GM13977 (cell line): ENCODE measurements around the gene SLC2A5.
A peak's percentile ranks its signal among the peaks of the same experiment; 100 is the strongest.

Experiments
- DNase-seq: peaks from one replicate; pipeline ENCODE4 v3.0.0; 2012; ENCODE audit warnings: low spot score
- CTCF ChIP-seq: IDR thresholded peaks from 2 replicates; pipeline ENCODE4 v1.5.1; 2012; ENCODE audit warnings: mild to moderate bottlenecking, control low read depth; ENCODE audit not compliant: insufficient read depth; ENCODE audit errors: extremely low read depth, missing control alignments
- in situ Hi-C: fragments of 300-500 bp; cut with MboI; formaldehyde crosslinking; loops from one replicate; pipeline ENCODE4 v1.12.0; 2022; ENCODE audit warnings: low sequenced_read_pairs, low pct_unique_long_range_greater_than_20kb, mixed read lengths, inconsistent platforms; ENCODE audit not compliant: unreplicated experiment

SLC2A5 gene

GRCh38 chr1:9111357-9111691, 41.9 kb upstream of the SLC2A5 start:
- in situ Hi-C loops = loop anchor here (10.0 kb wide), 1 partner anchor 83 kb away; no protein-coding TSS in a partner anchor
- TF ChIP-seq CTCF = no peak
- DNase-seq = no peak

- TF ChIP-seq CTCF = peak; percentile 95
- DNase-seq = peak; percentile 84
- in situ Hi-C loops = loop anchor here (10.0 kb wide), 1 partner anchor 84 kb away; no protein-coding TSS in a partner anchor
These were observed 41.4 kb upstream of the SLC2A5 start for GRCh38 chr1:9110669-9111356.

- in situ Hi-C loops = no loop called here
- TF ChIP-seq CTCF = no peak
- no peak for DNase-seq
These were observed 38.7 kb upstream of the SLC2A5 start for GRCh38 chr1:9108056-9108665.

- DNase-seq = no peak
- in situ Hi-C loops = no loop called here
These were observed 37.7 kb upstream of the SLC2A5 start for GRCh38 chr1:9107136-9107535.

GRCh38 chr1:9106286-9106685, 36.9 kb upstream of the SLC2A5 start:
- in situ Hi-C loops = no loop called here
- no peak for TF ChIP-seq CTCF
- no peak for DNase-seq

More at GRCh38 chr1:9107136-9107535, 37.7 kb upstream of the SLC2A5 start:
- TF ChIP-seq CTCF = no peak

- in situ Hi-C loops = no loop called here
- DNase-seq = no peak
- TF ChIP-seq CTCF = no peak
These were observed 36.0 kb upstream of the SLC2A5 start for GRCh38 chr1:9105336-9105867.
